Hematopoietic multipotent progenitor cell treated with erythropoietin and hydrocortisone succinate and interleukin-3 and kit ligand, for 17 days (in vitro differentiated cells): ENCODE data around the gene HS6ST2.
"Not testable (repeated sequence)": the region's sequence is repeated elsewhere in the genome, so short reads cannot be mapped to it uniquely, and the experiment has no call there.

Source experiments
- DNase-seq: peaks from one replicate; pipeline ENCODE4 v3.0.0-alpha.2; 2015; ENCODE audit warnings: low spot score

HS6ST2 gene

GRCh38 chrX:132940727-132941327, 17.6 kb downstream of the HS6ST2 start:
- DNase-seq, result no peak

GRCh38 chrX:132933170-132933569, 25.3 kb downstream of the HS6ST2 start:
- DNase-seq, result no peak

GRCh38 chrX:132924426-132924825, 34.0 kb downstream of the HS6ST2 start:
- DNase-seq, result no peak

- DNase-seq, result no peak
These were observed 39.9 kb downstream of the HS6ST2 start for GRCh38 chrX:132918523-132918922.

GRCh38 chrX:132916349-132916748, 42.1 kb downstream of the HS6ST2 start:
- no peak for DNase-seq

GRCh38 chrX:132909643-132910042, 48.8 kb downstream of the HS6ST2 start:
- DNase-seq, result no peak

- no peak for DNase-seq
These were observed 49.5 kb downstream of the HS6ST2 start for GRCh38 chrX:132908891-132909290.

- no peak for DNase-seq
These were observed 57.7 kb downstream of the HS6ST2 start for GRCh38 chrX:132900633-132901293.

- no peak for DNase-seq
These were observed 70.9 kb downstream of the HS6ST2 start for GRCh38 chrX:132887569-132887968.

GRCh38 chrX:132883358-132883915, 75.0 kb downstream of the HS6ST2 start:
- DNase-seq, result no peak

DNA sequence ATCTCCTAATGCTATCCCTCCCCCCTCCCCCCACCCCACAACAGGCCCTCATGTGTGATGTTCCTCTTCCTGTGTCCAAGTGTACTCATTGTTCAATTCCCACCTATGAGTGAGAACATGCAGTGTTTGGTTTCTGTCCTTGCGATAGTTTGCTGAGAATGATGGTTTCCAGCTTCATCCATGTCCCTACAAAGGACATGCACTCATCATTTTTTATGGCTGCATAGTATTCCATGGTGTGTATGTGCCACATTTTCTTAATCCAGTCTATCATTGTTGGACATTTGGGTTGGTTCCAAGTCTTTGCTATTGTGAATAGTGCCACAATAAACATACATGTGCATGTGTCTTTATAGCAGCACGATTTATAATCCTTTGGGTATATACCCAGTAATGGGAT, 77.7 kb downstream of the HS6ST2 start:
- not testable (repeated sequence) for DNase-seq

- DNase-seq, result no peak
These were observed 80.4 kb downstream of the HS6ST2 start for GRCh38 chrX:132877954-132878536.

DNA sequence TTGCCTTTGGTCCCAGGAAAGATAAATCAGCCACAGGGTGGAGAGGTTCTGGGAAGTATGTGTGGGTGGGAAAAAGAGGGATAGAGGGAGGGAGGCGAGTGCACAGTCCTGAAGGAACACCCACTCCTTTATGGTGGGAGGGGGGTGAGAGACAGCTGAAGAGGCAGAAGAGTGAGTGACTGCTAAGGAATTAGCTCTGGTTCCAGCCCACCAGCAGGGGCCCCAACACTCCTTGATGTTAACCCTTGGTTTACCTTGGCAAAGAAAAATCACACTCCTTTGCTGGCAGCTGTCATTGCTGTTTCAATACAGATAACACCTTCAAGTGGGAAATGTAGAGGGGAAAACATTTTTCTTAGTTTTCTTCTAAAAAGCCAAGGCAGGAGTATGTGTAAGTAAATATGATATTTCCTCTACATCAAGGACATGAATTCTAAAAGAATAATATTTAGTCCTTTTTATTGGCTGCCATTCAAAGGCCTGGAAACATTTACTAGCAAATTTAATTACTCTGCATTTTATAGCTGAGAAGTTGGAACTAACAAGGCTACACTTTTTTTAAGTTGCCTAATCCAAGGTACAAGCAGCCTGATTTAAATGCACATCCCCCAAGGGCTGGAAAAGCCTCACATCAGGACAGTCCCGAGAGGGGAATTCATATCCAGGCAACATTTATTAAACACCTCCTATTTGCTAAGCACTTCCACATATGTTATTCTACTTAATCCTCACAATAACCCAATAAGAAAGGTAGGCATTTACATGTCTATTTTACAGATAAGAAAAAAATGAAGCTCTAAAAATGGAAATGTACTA, 81.7 kb downstream of the HS6ST2 start:
- DNase-seq, result no peak

GRCh38 chrX:132875650-132876522, 82.5 kb downstream of the HS6ST2 start:
- DNase-seq, result no peak

DNA sequence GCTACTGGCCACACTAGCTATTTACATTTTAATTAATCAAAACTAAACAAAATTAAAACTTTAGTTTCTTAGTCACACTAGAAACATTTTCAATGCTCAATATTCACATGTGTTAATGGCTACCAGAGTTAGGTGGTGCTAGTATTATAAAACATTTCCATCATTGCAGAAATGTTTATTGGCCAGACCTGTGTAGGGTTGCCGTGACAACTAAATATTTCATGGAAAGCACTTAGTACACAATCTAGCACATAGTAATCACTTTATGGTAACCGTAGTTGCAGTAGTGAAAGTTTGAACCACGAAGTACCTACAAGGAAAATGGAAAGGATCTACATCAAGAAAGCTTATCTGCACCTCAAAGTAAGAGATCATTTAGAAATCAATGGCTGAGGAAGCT, 95.9 kb downstream of the HS6ST2 start:
- DNase-seq, result no peak

DNA sequence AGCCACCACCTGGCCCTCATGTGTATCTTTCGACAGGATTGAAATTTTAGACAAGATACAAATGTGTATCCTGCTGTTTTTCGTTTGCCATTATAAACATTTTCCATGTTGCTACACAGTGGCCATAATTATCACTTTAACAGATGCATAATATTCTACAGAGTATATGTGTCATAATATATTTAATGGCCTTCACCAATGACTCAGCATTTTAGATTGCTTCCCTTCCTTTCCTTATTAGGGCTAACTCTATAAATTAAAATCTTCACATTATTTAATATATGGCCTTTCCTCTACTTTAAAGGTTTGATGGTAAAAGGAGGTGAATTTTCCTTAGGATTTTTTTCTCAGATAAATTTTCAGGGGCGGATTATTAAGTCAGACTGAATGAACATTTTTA, 97.4 kb downstream of the HS6ST2 start:
- no peak for DNase-seq

- DNase-seq, result no peak
These were observed 98.2 kb downstream of the HS6ST2 start for GRCh38 chrX:132860200-132860599.

- DNase-seq, result no peak
These were observed 100.4 kb downstream of the HS6ST2 start for GRCh38 chrX:132858018-132858417.

GRCh38 chrX:132855780-132856341, 102.6 kb downstream of the HS6ST2 start:
- no peak for DNase-seq

DNA sequence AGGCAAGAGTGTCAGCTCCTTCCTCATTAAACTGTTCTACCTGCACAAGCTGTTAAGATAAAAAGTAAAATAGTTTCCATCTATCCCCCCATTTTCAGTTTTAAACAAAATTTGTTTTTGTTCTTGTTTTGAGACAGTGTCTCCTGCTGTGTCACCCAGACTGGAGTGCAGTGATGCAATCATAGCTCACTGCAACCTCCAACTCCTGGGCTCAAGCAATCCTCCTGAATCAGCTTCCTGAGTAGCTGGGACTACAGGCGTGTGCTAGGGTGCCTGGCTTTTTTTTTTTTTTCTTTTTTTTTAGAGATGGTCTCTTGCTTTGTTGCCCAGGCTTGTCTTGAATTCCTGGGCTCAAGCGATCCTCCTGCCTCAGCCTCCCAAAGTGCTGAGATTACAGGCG, 105.4 kb downstream of the HS6ST2 start:
- DNase-seq, result no peak

GRCh38 chrX:132848296-132848970, 110.0 kb downstream of the HS6ST2 start:
- DNase-seq, result no peak
